HCT116 (cell line): ENCODE results near the gene SMARCAL1. TPM values are rescaled to one million over a fixed set of nuclear protein-coding genes. Genes with fewer than 3 reads are reported as not detected.

Source experiments
- ATAC-seq: fragments of 200-7000 bp; cut with Tn5 transposase; 2 replicates; pipeline ENCODE4 v1.9.1; 2020; ENCODE audit warnings: mild to moderate bottlenecking, moderate library complexity
- BruUV-seq: library from RNA; stranded (reverse); fragments of 400-500 nt; replicated peaks from 2 replicates; lab custom pipeline; 2021; lab: Mats Ljungman, UMichigan
- CTCF ChIA-PET: fragments of 300-600 bp; sonication (Branson Sonifier 250); formaldehyde crosslinking; loops from one replicate; lab custom pipeline; 2021; ENCODE audit warnings: antibody characterized with exemption; lab: Charles Lee
- POLR2A ChIA-PET: fragments of 300-600, 350-600 bp; sonication (Branson Sonifier 250); formaldehyde crosslinking; loops from one replicate; lab custom pipeline; 2021; ENCODE audit warnings: antibody characterized with exemption; lab: Charles Lee
- RAD21 ChIA-PET, 2 experiments: fragments of 300-600 bp; sonication (Branson Sonifier 250); formaldehyde crosslinking; loops; one replicate each; lab custom pipeline; 2023; ENCODE audit warnings: low total read pairs in 2 of 2; ENCODE audit not compliant: uncharacterized antibody in 2 of 2, unreplicated experiment in 2 of 2, low non-redundant PET in 1 of 2; lab: Charles Lee
- DNase-seq: peaks from one replicate; pipeline ENCODE4 v3.0.0-alpha.2; 2010; ENCODE audit warnings: low read depth, low spot score
- H2AFZ ChIP-seq: fragments of 200-600 bp; shearing (Covaris generic), sonication (generic); 2 replicates; pipeline ENCODE4 v1.6.1; 2017; ENCODE audit warnings: low read depth, mixed run types, mixed read lengths, antibody characterized with exemption, low read length; ENCODE audit not compliant: poor library complexity, severe bottlenecking
- H3K27ac ChIP-seq: 2 replicates; pipeline ENCODE4 v1.5.1; 2012; ENCODE audit warnings: low read depth, low read length
- H3K27me3 ChIP-seq: fragments of 200-600 bp; sonication (generic); 2 replicates; pipeline ENCODE4 v1.6.1; 2016; ENCODE audit warnings: mixed run types, low read length, mixed read lengths; ENCODE audit not compliant: insufficient read depth
- H3K36me3 ChIP-seq, 2 experiments: fragments of 200-500 bp in 1 of 2; fragments of 200-600 bp in 1 of 2; sonication (Bioruptor generic) in 1 of 2; sonication (generic) in 1 of 2; 2 replicates each; pipeline versions ENCODE4 v1.5.1 to v1.6.1; 2014 to 2016; ENCODE audit warnings: low read length in 2 of 2, inconsistent platforms in 1 of 2, mixed read lengths in 1 of 2, mixed run types in 1 of 2; ENCODE audit not compliant: insufficient read depth in 2 of 2, control insufficient read depth in 1 of 2
- H3K4me1 ChIP-seq, 2 experiments: fragments of 200-600 bp in 1 of 2; sonication (generic) in 1 of 2; 2 replicates each; pipeline versions ENCODE4 v1.5.1 to v1.6.1; 2012 to 2017; ENCODE audit warnings: low read length in 2 of 2, inconsistent platforms in 1 of 2, mild to moderate bottlenecking in 1 of 2, mixed read lengths in 1 of 2, mixed run types in 1 of 2, moderate library complexity in 1 of 2; ENCODE audit not compliant: insufficient read depth in 2 of 2, control insufficient read depth in 1 of 2
- H3K4me2 ChIP-seq: fragments of 200-600 bp; sonication (generic); 2 replicates; pipeline ENCODE4 v1.6.1; 2017; ENCODE audit warnings: mixed run types, low read length, mixed read lengths
- H3K4me3 ChIP-seq, 2 experiments: fragments of 200-600 bp in 1 of 2; sonication (generic) in 1 of 2; replicated peaks in 1 of 2; 2 replicates each; pipeline ENCODE4 v1.5.1; 2011 to 2016; ENCODE audit warnings: low read length in 2 of 2, control low read depth in 1 of 2, low read depth in 1 of 2, mild to moderate bottlenecking in 1 of 2, mixed read lengths in 1 of 2, mixed run types in 1 of 2
- H3K79me2 ChIP-seq: fragments of 200-600 bp; sonication (generic); 2 replicates; pipeline ENCODE4 v1.6.1; 2017; ENCODE audit warnings: mild to moderate bottlenecking, mixed run types, low read length, moderate library complexity, mixed read lengths; ENCODE audit not compliant: insufficient read depth
- H3K9ac ChIP-seq: fragments of 200-600 bp; sonication (generic); 2 replicates; pipeline ENCODE4 v1.6.1; 2016; ENCODE audit warnings: low read length, mixed read lengths
- H3K9me2 ChIP-seq: fragments of 200-600 bp; sonication (generic), shearing (Covaris generic); 2 replicates; pipeline ENCODE4 v1.6.1; 2017; ENCODE audit warnings: mixed run types, mild to moderate bottlenecking, moderate library complexity; ENCODE audit not compliant: insufficient read depth
- H3K9me3 ChIP-seq, 2 experiments: fragments of 200-500 bp in 1 of 2; fragments of 200-600 bp in 1 of 2; sonication (Bioruptor generic) in 1 of 2; sonication (generic) in 1 of 2; 2 replicates each; pipeline ENCODE4 v1.6.1; 2014 to 2017; ENCODE audit warnings: low read length in 2 of 2, mixed read lengths in 2 of 2, inconsistent platforms in 1 of 2, low read depth in 1 of 2, mild to moderate bottlenecking in 1 of 2, mixed run types in 1 of 2, moderate library complexity in 1 of 2; ENCODE audit not compliant: control insufficient read depth in 1 of 2, insufficient read depth in 1 of 2
- H4K20me1 ChIP-seq: fragments of 200-600 bp; sonication (generic), shearing (Covaris generic); 2 replicates; pipeline ENCODE4 v1.6.1; 2017; ENCODE audit warnings: mixed run types, mild to moderate bottlenecking, moderate library complexity; ENCODE audit not compliant: insufficient read depth
- ATF3 ChIP-seq: IDR thresholded peaks from 2 replicates; pipeline ENCODE4 v1.6.1; 2012
- CBX3 ChIP-seq: IDR thresholded peaks from 2 replicates; pipeline ENCODE4 v1.6.1; 2012; ENCODE audit warnings: low read depth
- CTCF ChIP-seq, 3 experiments: fragments of 200-600 bp in 1 of 3; sonication (generic) in 1 of 3; IDR thresholded peaks in 2 of 3; conservative IDR thresholded peaks in 1 of 3; 2 replicates each; pipeline ENCODE4 v1.5.1; 2012 to 2017; ENCODE audit warnings: low read depth in 2 of 3, low read length in 2 of 3, antibody characterized with exemption in 1 of 3, borderline replicate concordance in 1 of 3, control low read depth in 1 of 3, mild to moderate bottlenecking in 1 of 3, mixed read lengths in 1 of 3, mixed run types in 1 of 3, moderate library complexity in 1 of 3; ENCODE audit not compliant: insufficient read depth in 1 of 3
- ELF1 ChIP-seq: IDR thresholded peaks from 2 replicates; pipeline ENCODE4 v1.6.1; 2012; ENCODE audit warnings: low read depth, borderline replicate concordance
- EZH2 ChIP-seq: fragments of 200-600 bp; sonication (generic); IDR thresholded peaks from 2 replicates; pipeline ENCODE4 v1.6.1; 2017; ENCODE audit warnings: antibody characterized with exemption, mixed run types
- EZH2phosphoT487 ChIP-seq: fragments of 200-600 bp; IDR thresholded peaks from 2 replicates; pipeline ENCODE4 v1.6.1; 2018; ENCODE audit warnings: antibody characterized with exemption, borderline replicate concordance
- FOSL1 ChIP-seq: IDR thresholded peaks from 2 replicates; pipeline ENCODE4 v1.6.1; 2012; ENCODE audit warnings: low read depth
- POLR2AphosphoS5 ChIP-seq: IDR thresholded peaks from 2 replicates; pipeline ENCODE4 v1.6.1; 2011; ENCODE audit warnings: mild to moderate bottlenecking, low read depth, low read length, moderate library complexity
- RAD21 ChIP-seq: IDR thresholded peaks from 2 replicates; pipeline ENCODE4 v1.6.1; 2012; ENCODE audit warnings: low read depth, mild to moderate bottlenecking
- REST ChIP-seq: IDR thresholded peaks from 2 replicates; pipeline ENCODE4 v1.6.1; 2012; ENCODE audit warnings: low read depth
- SIN3A ChIP-seq: IDR thresholded peaks from 2 replicates; pipeline ENCODE4 v1.6.1; 2012; ENCODE audit warnings: low read depth
- SRF ChIP-seq: IDR thresholded peaks from 2 replicates; pipeline ENCODE4 v1.6.1; 2012; ENCODE audit warnings: low read depth
- TCF7L2 ChIP-seq: IDR thresholded peaks from 2 replicates; pipeline ENCODE4 v1.7.0; 2011; ENCODE audit warnings: borderline replicate concordance, inconsistent platforms; ENCODE audit not compliant: insufficient read depth, insufficient read length; ENCODE audit errors: extremely low read depth
- YY1 ChIP-seq: IDR thresholded peaks from 2 replicates; pipeline ENCODE4 v1.6.1; 2011; ENCODE audit warnings: low read length, low read depth, moderate library complexity, mild to moderate bottlenecking; ENCODE audit not compliant: insufficient replicate concordance; ENCODE audit errors: extremely low read depth
- ZFX ChIP-seq: fragments of 450-650 bp; IDR thresholded peaks from 2 replicates; pipeline ENCODE4 v1.6.1; 2017
- ZNF274 ChIP-seq: fragments of 200-500 bp; sonication (Bioruptor generic); IDR thresholded peaks from 2 replicates; pipeline ENCODE4 v1.6.1; 2014; ENCODE audit warnings: mild to moderate bottlenecking, low read depth, low read length, inconsistent platforms
- intact Hi-C: fragments of 100-400 bp; cut with micrococcal nuclease; formaldehyde crosslinking; loops from 2 replicates; pipeline ENCODE4 v1.10.0; 2022
- total RNA-seq: library from RNA; stranded (reverse); gene quantifications from one replicate; pipeline ENCODE4 v1.2.1, GENCODE V29; 2021; ENCODE audit not compliant: unreplicated experiment

SMARCAL1 gene
- total RNA-seq, 1 experiment from 2014 or later = 18.0 TPM

- Histone ChIP-seq H3K4me2 (no peak overlapping the region), H3K27me3 (no peaks in the 10 kb centered on the region), H3K36me3 (no peaks in the 10 kb centered on the region), H3K4me3 (no peak overlapping the region), H3K4me1 (no peaks in the 10 kb centered on the region), H3K27ac (no peak overlapping the region), H2AFZ (no peak overlapping the region)
- BruUV-seq = no TSS peak
- intact Hi-C loops = no loop called here
- ChIA-PET POLR2A (interaction anchor here (1.2 kb wide), 1 partner anchor 34 kb away, joined by 3 read pairs; the partner anchor contains the start of gene RPL37A), CTCF (no interaction called here)
- TF ChIP-seq REST (no peak), CBX3 (no peak), RAD21 (no peak), CTCF (IDR thresholded peaks at IDR 0.05 in 2 of 3, conservative IDR thresholded peaks at IDR 0.05 in 1 of 3; ENCODE audit: borderline replicate concordance in 1 of 3, insufficient read depth in 1 of 3, low read depth in 2 of 3, low read length in 2 of 3) (no peak), FOSL1 (no peak), TCF7L2 (no peak), ZNF274 (no peak), ELF1 (no peak), EZH2phosphoT487 (no peak), SRF (no peak), POLR2AphosphoS5 (no peak), ZFX (no peak), SIN3A (no peak), YY1 (no peak), EZH2 (no peak), ATF3 (no peak)
- TF ChIP-seq, all 23 proteins: peak for 0
- ATAC-seq (no peak), DNase-seq (no peak)
- Histone ChIP-seq H3K9me2 (no peaks in the 10 kb centered on the region), H3K79me2 (no peaks in the 10 kb centered on the region), H4K20me1 (no peaks in the 10 kb centered on the region), H3K9me3 (no peaks in the 10 kb centered on the region), H3K9ac (no peak overlapping the region)
- RAD21 ChIA-PET = no interaction called here
Observed at GRCh38 chr2:216532562-216532961, 120.3 kb downstream of the SMARCAL1 start.
